Glutamatergic neuron (in vitro differentiated cells): Measurements from ENCODE around the gene AGBL4. TPM values are rescaled to one million over a fixed set of nuclear protein-coding genes. Genes with fewer than 3 reads are reported as not detected.

Experiments used
- DNase-seq: peaks from one replicate; pipeline ENCODE4 v3.0.0; 2022
- H3K27ac Mint-ChIP-seq: one replicate; pipeline ENCODE4 v1.8.0; 2020; ENCODE audit warnings: mild to moderate bottlenecking, mixed read lengths, inconsistent platforms; ENCODE audit not compliant: unreplicated experiment
- H3K27me3 Mint-ChIP-seq: one replicate; pipeline ENCODE4 v1.8.0; 2020; ENCODE audit warnings: mild to moderate bottlenecking, moderate library complexity, mixed read lengths, inconsistent platforms; ENCODE audit not compliant: unreplicated experiment
- H3K36me3 Mint-ChIP-seq: one replicate; pipeline ENCODE4 v1.8.0; 2020; ENCODE audit warnings: mild to moderate bottlenecking, mixed read lengths, inconsistent platforms; ENCODE audit not compliant: unreplicated experiment
- H3K4me1 Mint-ChIP-seq: one replicate; pipeline ENCODE4 v1.8.0; 2020; ENCODE audit warnings: mild to moderate bottlenecking, low read depth, mixed read lengths, inconsistent platforms; ENCODE audit not compliant: unreplicated experiment
- H3K4me3 Mint-ChIP-seq: one replicate; pipeline ENCODE4 v1.8.0; 2020; ENCODE audit warnings: mild to moderate bottlenecking, mixed read lengths, inconsistent platforms; ENCODE audit not compliant: unreplicated experiment
- H3K9me3 Mint-ChIP-seq: one replicate; pipeline ENCODE4 v1.8.0; 2020; ENCODE audit warnings: mild to moderate bottlenecking, moderate library complexity, mixed read lengths, inconsistent platforms; ENCODE audit not compliant: unreplicated experiment
- CTCF ChIP-seq: fragments of 200-600 bp; sonication (generic); IDR thresholded peaks from one replicate; pipeline ENCODE4 v1.5.0; 2021; ENCODE audit not compliant: partially characterized antibody, unreplicated experiment
- total RNA-seq: library from RNA; stranded (reverse); fragmentation: NEBNext Ultra II Directional; extraction: Animal tissue kit (Norgen Biotek cat#: 25700); gene quantifications from one replicate; pipeline ENCODE4 v1.2.1, GENCODE V29; 2021; ENCODE audit not compliant: unreplicated experiment

Gene AGBL4
- total RNA-seq, 1 donor from 2014 or later: 3.5 TPM

GRCh38 chr1:48555271-48555670 is 1468.5 kb downstream of the AGBL4 start:
- peaks cover 2% of the 10 kb centered on the region for H3K27me3 Mint-ChIP-seq
- no peaks in the 10 kb centered on the region for H3K4me1 Mint-ChIP-seq
- no peak overlapping the region for H3K4me3 Mint-ChIP-seq
- no peaks in the 10 kb centered on the region for H3K36me3 Mint-ChIP-seq
- H3K9me3 Mint-ChIP-seq: no peaks in the 10 kb centered on the region
- TF ChIP-seq CTCF: no peak
- DNase-seq: no peak
- H3K27ac Mint-ChIP-seq: no peak overlapping the region

- Mint-ChIP-seq H3K27ac (no peak overlapping the region), H3K9me3 (no peaks in the 10 kb centered on the region), H3K4me3 (no peak overlapping the region), H3K36me3 (no peaks in the 10 kb centered on the region), H3K27me3 (peaks cover 2% of the 10 kb centered on the region), H3K4me1 (no peaks in the 10 kb centered on the region)
- TF ChIP-seq CTCF: no peak
- no peak for DNase-seq
Observed at GRCh38 chr1:48552903-48553606, 1470.7 kb downstream of the AGBL4 start.

- Mint-ChIP-seq H3K36me3 (no peaks in the 10 kb centered on the region), H3K4me1 (no peaks in the 10 kb centered on the region), H3K27ac (no peak overlapping the region), H3K27me3 (peaks cover 2% of the 10 kb centered on the region), H3K9me3 (no peaks in the 10 kb centered on the region), H3K4me3 (no peak overlapping the region)
- no peak for TF ChIP-seq CTCF
- no peak for DNase-seq
Observed at GRCh38 chr1:48552420-48552819, 1471.3 kb downstream of the AGBL4 start.

- no peaks in the 10 kb centered on the region for H3K9me3 Mint-ChIP-seq
Observed at GRCh38 chr1:48548985-48549384, 1474.8 kb downstream of the AGBL4 start.

More at GRCh38 chr1:48548985-48549384, 1474.8 kb downstream of the AGBL4 start:
- DNase-seq: no peak
- no peak overlapping the region for H3K4me3 Mint-ChIP-seq
- no peaks in the 10 kb centered on the region for H3K4me1 Mint-ChIP-seq
- H3K27me3 Mint-ChIP-seq: peaks cover 7% of the 10 kb centered on the region
- no peak for TF ChIP-seq CTCF
- H3K27ac Mint-ChIP-seq: no peak overlapping the region
- no peaks in the 10 kb centered on the region for H3K36me3 Mint-ChIP-seq
